A549 (cell line): ENCODE measurements around the gene TSPAN4. TPM values are rescaled to one million over a fixed set of nuclear protein-coding genes. Genes with fewer than 3 reads are reported as not detected.

Experiments used
- ATAC-seq, 2 experiments: fragments of 200-7000 bp in 1 of 2; fragments of >200 bp in 1 of 2; cut with Nextera tagmentation in 1 of 2; cut with Tn5 transposase in 1 of 2; 3 replicates each; pipeline versions ENCODE4 v1.8.0 to v1.9.1; 2018 to 2020; ENCODE audit warnings: mild to moderate bottlenecking in 1 of 2, moderate library complexity in 1 of 2
- CTCF ChIA-PET: fragments of 300-600 bp; sonication (Branson Sonifier 250); formaldehyde crosslinking; extraction: SDS; loops from one replicate; lab custom pipeline; 2021; ENCODE audit warnings: antibody characterized with exemption, inconsistent platforms; lab: Yijun Ruan, JAX
- POLR2A ChIA-PET: fragments of 350-600 bp; formaldehyde crosslinking; extraction: SDS; loops from one replicate; lab custom pipeline; 2021; ENCODE audit warnings: antibody characterized with exemption, inconsistent platforms; lab: Yijun Ruan, JAX
- DNase-seq, 2 experiments: peaks; one replicate each; pipeline versions ENCODE4 v3.0.0 to v3.0.0-alpha.2; 2011 to 2016; ENCODE audit warnings: low read depth in 1 of 2, low spot score in 1 of 2
- FAIRE-seq: peaks from 2 replicates; lab custom pipeline; 2011; peaks lifted over from hg19 to GRCh38; lab: Jason Lieb, UNC
- H3K27ac ChIP-seq, 2 experiments: fragments of >200 bp; sonication (Bioruptor Twin); formaldehyde crosslinking; 3 replicates each; pipeline ENCODE4 v1.5.1; 2016 to 2017
- H3K4me1 ChIP-seq: fragments of >200 bp; sonication (Bioruptor Twin); formaldehyde crosslinking; 3 replicates; pipeline ENCODE4 v1.6.1; 2016
- H3K4me2 ChIP-seq: fragments of >200 bp; sonication (Bioruptor Twin); formaldehyde crosslinking; 3 replicates; pipeline ENCODE4 v1.6.1; 2016
- H3K4me3 ChIP-seq: fragments of >200 bp; sonication (Bioruptor Twin); formaldehyde crosslinking; 3 replicates; pipeline ENCODE4 v1.5.1; 2016
- H3K9me3 ChIP-seq: fragments of >200 bp; sonication (Bioruptor Twin); formaldehyde crosslinking; 3 replicates; pipeline ENCODE4 v1.6.1; 2016
- CBX2 ChIP-seq: fragments of 200-600 bp; sonication (generic); IDR thresholded peaks from 2 replicates; pipeline ENCODE4 v1.6.1; 2016; ENCODE audit warnings: low read depth, mild to moderate bottlenecking, borderline replicate concordance
- CBX8 ChIP-seq: fragments of 200-600 bp; sonication (generic); IDR thresholded peaks from 2 replicates; pipeline ENCODE4 v1.6.1; 2016
- CHD2 ChIP-seq: fragments of 150-350 bp; IDR thresholded peaks from 2 replicates; pipeline ENCODE4 v1.6.1; 2014; ENCODE audit warnings: low read length; ENCODE audit not compliant: partially characterized antibody
- EHF ChIP-seq: fragments of 250-450 bp; sonication (Bioruptor Pico); IDR thresholded peaks from 2 replicates; pipeline ENCODE4 v1.5.0; 2020; ENCODE audit warnings: mild to moderate bottlenecking
- ELK1 ChIP-seq: fragments of 150-350 bp; IDR thresholded peaks from 2 replicates; pipeline ENCODE4 v1.6.1; 2014; ENCODE audit warnings: low read depth, mild to moderate bottlenecking, low read length
- GATA3 ChIP-seq: IDR thresholded peaks from 2 replicates; pipeline ENCODE4 v1.6.1; 2012; ENCODE audit warnings: borderline replicate concordance
- HDAC2 ChIP-seq: fragments of 200-600 bp; sonication (generic); IDR thresholded peaks from 2 replicates; pipeline ENCODE4 v1.6.1; 2016
- HES2 ChIP-seq: fragments of >200 bp; sonication (Bioruptor Twin); formaldehyde crosslinking; IDR thresholded peaks from 2 replicates; pipeline ENCODE4 v1.6.1; 2016
- HOXA7 ChIP-seq: fragments of 250-450 bp; sonication (Bioruptor Pico); IDR thresholded peaks from 2 replicates; pipeline ENCODE4 v1.5.0; 2020; ENCODE audit warnings: mild to moderate bottlenecking, moderate library complexity
- HOXB13 ChIP-seq: fragments of 250-450 bp; sonication (Bioruptor Pico); IDR thresholded peaks from 2 replicates; pipeline ENCODE4 v1.5.0; 2020; ENCODE audit warnings: low read depth, mild to moderate bottlenecking, moderate library complexity
- KDM5A ChIP-seq: fragments of 200-600 bp; sonication (generic); IDR thresholded peaks from 2 replicates; pipeline ENCODE4 v1.6.1; 2016; ENCODE audit warnings: antibody characterized with exemption, mild to moderate bottlenecking
- MAFK ChIP-seq: fragments of 450-650 bp; IDR thresholded peaks from 2 replicates; pipeline ENCODE4 v1.6.1; 2014; ENCODE audit not compliant: partially characterized antibody
- MAZ ChIP-seq: fragments of 150-350 bp; IDR thresholded peaks from 2 replicates; pipeline ENCODE4 v1.6.1; 2014; ENCODE audit warnings: antibody characterized with exemption, low read depth, low read length, borderline replicate concordance
- MYC ChIP-seq: IDR thresholded peaks from 2 replicates; pipeline ENCODE4 v1.6.1; 2012; ENCODE audit warnings: mild to moderate bottlenecking, inconsistent platforms, low read length, improper control_type of control experiment, borderline replicate concordance
- PBX3 ChIP-seq: IDR thresholded peaks from 2 replicates; pipeline ENCODE4 v1.6.1; 2012
- RAD21 ChIP-seq, 2 experiments: fragments of >200 bp in 1 of 2; sonication (Bioruptor Twin) in 1 of 2; formaldehyde crosslinking in 1 of 2; IDR thresholded peaks in 1 of 2; conservative IDR thresholded peaks in 1 of 2; 2 replicates in 1 of 2; 3 replicates in 1 of 2; pipeline ENCODE4 v1.6.1; 2012 to 2018; ENCODE audit warnings: inconsistent platforms in 1 of 2
- RFX5 ChIP-seq: fragments of 450-650 bp; IDR thresholded peaks from 2 replicates; pipeline ENCODE4 v1.7.1; 2014; ENCODE audit warnings: antibody characterized with exemption, mild to moderate bottlenecking, moderate library complexity
- SMC3 ChIP-seq: fragments of >200 bp; sonication (Bioruptor Twin); formaldehyde crosslinking; IDR thresholded peaks from 3 replicates; pipeline ENCODE4 v1.6.1; 2018; ENCODE audit warnings: inconsistent platforms
- SREBF2 ChIP-seq: fragments of 450-650 bp; IDR thresholded peaks from 2 replicates; pipeline ENCODE4 v1.6.1; 2014; ENCODE audit warnings: mild to moderate bottlenecking, moderate library complexity
- TP53 ChIP-seq: fragments of 250-450 bp; sonication (Bioruptor Pico); IDR thresholded peaks from 2 replicates; pipeline ENCODE4 v1.5.0; 2021; ENCODE audit warnings: mild to moderate bottlenecking, moderate library complexity
- ZC3H11A ChIP-seq: fragments of 450-650 bp; IDR thresholded peaks from 2 replicates; pipeline ENCODE4 v1.6.1; 2014; ENCODE audit warnings: antibody characterized with exemption, mild to moderate bottlenecking
- ZFP36 ChIP-seq: fragments of 450-650 bp; IDR thresholded peaks from 2 replicates; pipeline ENCODE4 v1.6.1; 2014; ENCODE audit warnings: borderline replicate concordance; ENCODE audit not compliant: partially characterized antibody
- ZSCAN20 ChIP-seq: fragments of 250-450 bp; sonication (Bioruptor Pico); IDR thresholded peaks from 2 replicates; pipeline ENCODE4 v1.8.0; 2022; ENCODE audit warnings: mild to moderate bottlenecking, moderate library complexity
- WGBS: methylation state at CpG from one replicate; pipeline ENCODE4 v1.1.6; 2017; ENCODE audit errors: missing lambda C conversion rate; 5-methylcytosine and 5-hydroxymethylcytosine counted together
- polyA plus RNA-seq, 4 experiments: library from polyadenylated mRNA; depleted of rRNA in 3 of 4; stranded (reverse); fragments of >200 nt; fragmentation: RNase III in 1 of 4; extraction: RNeasy Plus Mini Kit Qiagen cat#74134 plus additional on column Dnase treatment in 1 of 4; gene quantifications; 2 replicates in 3 of 4; 3 replicates in 1 of 4; pipeline ENCODE4 v1.2.3, GENCODE V29; 2011 to 2017
- TF ChIP-seq, protein P1 (sequence below): IDR thresholded peaks from 2 replicates; pipeline ENCODE4 v1.6.1; 2012
- TF ChIP-seq, protein P2 (sequence below): fragments of >200 bp; sonication (Bioruptor Twin); formaldehyde crosslinking; IDR thresholded peaks from 3 replicates; pipeline ENCODE4 v1.5.1; 2016

TSPAN4 gene
- polyA plus RNA-seq, 2 of the 4 experiments (the other 2 are of a cell fraction): 83.5 to 145 TPM

DNA sequence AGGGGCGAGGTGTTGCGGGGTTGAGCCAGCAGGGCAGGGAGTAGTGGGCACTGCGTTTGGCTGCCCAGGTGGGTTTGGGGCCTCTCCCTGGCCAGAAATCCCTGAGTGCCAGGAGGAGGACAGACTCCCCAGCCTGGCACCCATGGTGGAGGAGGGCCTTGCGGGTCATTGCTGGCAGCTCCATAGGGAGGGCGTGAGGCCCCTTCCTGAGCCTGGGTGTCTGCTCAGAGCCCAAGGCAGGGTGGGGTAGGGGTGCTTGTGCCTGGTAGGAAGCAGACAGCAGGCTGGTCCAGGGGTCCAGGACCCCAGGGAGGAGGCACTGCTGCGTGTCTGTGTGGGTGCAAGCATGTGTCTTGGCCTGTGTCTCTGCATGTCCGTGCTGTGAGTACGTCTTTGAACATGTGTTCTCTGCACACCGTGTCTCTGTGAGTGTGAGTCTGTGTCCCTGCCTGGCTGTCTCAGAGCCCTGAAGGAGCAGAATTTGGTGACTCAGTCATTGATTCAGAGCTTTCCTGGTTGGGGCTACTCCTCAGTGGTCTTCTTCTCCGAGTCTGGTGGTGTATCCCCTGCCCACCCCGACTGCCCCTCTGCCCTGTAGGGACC, 3.9 kb downstream of the TSPAN4 start:
- Histone ChIP-seq H3K27ac (peak overlapping the region; percentile 99), H3K4me2 (peak overlapping the region; percentile 92), H3K4me3 (no peak overlapping the region), H3K9me3 (no peaks in the 10 kb centered on the region), H3K4me1 (peaks cover 59% of the 10 kb centered on the region)
- ChIA-PET CTCF (interaction anchor here (0.6 to 5.4 kb wide), 10 partner anchors 10 to 204 kb away, joined by 3 to 40 read pairs (median 6); no protein-coding TSS in a partner anchor), POLR2A (interaction anchor here (1.0 to 1.7 kb wide), 2 partner anchors 14 to 27 kb away, joined by 3 read pairs; partner anchors contain the start of genes CD151 and PNPLA2)
- no peak for ATAC-seq
- WGBS: 54% methylated on average over 8 of the region's 11 CpGs
- TF ChIP-seq KDM5A: no peak
- TF ChIP-seq, protein P1, sequence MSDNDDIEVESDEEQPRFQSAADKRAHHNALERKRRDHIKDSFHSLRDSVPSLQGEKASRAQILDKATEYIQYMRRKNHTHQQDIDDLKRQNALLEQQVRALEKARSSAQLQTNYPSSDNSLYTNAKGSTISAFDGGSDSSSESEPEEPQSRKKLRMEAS: peak; percentile 25; the same call in 1 of the 2 replicates
- 0 out of 2 replicates have a peak, but pooled peaks have one; percentile 30 for TF ChIP-seq PBX3
- TF ChIP-seq, all 56 proteins: peak for 2
- DNase-seq (no peak), FAIRE-seq (no peak)

DNA sequence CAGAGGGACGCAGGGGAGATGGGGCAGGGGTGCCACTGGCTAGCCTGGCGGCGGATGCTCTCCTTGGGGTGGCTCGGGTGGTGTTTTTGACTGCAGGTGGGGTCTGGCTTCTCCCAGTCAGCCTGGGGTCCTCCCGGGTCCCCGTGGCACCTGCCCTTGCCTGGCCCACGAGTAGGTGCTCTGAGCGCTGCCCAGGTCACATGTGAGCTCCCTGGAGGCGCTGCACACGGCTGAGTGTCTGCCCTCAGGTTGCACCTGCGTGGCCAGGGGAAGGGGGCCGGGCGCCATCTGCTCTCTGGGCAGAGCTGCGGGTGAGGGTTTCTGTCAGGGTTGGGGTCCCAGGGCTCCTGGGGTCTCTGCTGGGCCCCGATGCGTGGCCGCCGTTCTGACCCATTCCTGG, 5.2 kb downstream of the TSPAN4 start:
- WGBS: 85% methylated on average over 5 of the region's 18 CpGs
- Histone ChIP-seq H3K9me3 (no peaks in the 10 kb centered on the region), H3K4me1 (peaks cover 67% of the 10 kb centered on the region), H3K4me2 (peak overlapping the region; percentile 92), H3K27ac (peak overlapping the region; percentile 37 to 99; a peak in 3 of 6 replicates), H3K4me3 (no peak overlapping the region)
- TF ChIP-seq ZC3H11A (no peak), PBX3 (no peak), GATA3 (no peak), TP53 (CRISPR knock-in tag) (no peak), SREBF2 (no peak), HOXA7 (no peak), HOXB13 (CRISPR knock-in tag) (no peak), MYC (no peak), HES2 (no peak), MAZ (no peak), CBX8 (no peak), HDAC2 (no peak)
- FAIRE-seq (no peak), ATAC-seq (no peak), DNase-seq (no peak)
- ChIA-PET CTCF (interaction anchor here (0.7 to 5.4 kb wide), 17 partner anchors 8 to 660 kb away, joined by 3 to 40 read pairs (median 4); no protein-coding TSS in a partner anchor), POLR2A (interaction anchor here (1.0 to 1.7 kb wide), 3 partner anchors 12 to 29 kb away, joined by 3 to 5 read pairs (median 4); partner anchors contain the start of genes CD151 and PNPLA2)

GRCh38 chr11:848380-848931, 5.8 kb downstream of the TSPAN4 start:
- Histone ChIP-seq H3K4me1 (peaks cover 67% of the 10 kb centered on the region), H3K27ac (peak overlapping the region; percentile 37 to 99; a peak in 3 of 6 replicates), H3K4me3 (no peak overlapping the region), H3K4me2 (peak overlapping the region; percentile 92), H3K9me3 (no peaks in the 10 kb centered on the region)
- CTCF ChIA-PET: interaction anchor here (0.6 to 5.4 kb wide), 19 partner anchors 8 to 659 kb away, joined by 3 to 40 read pairs (median 4); no protein-coding TSS in a partner anchor
- DNase-seq (peak in 1 of 2 experiments; percentile 72), FAIRE-seq (no peak), ATAC-seq (peak in 1 of 2 experiments; percentile 9; a peak in 2 of 6 replicates)
- POLR2A ChIA-PET: interaction anchor here (1.0 to 1.5 kb wide), 2 partner anchors 11 to 29 kb away, joined by 4 to 5 read pairs; partner anchors contain the start of gene PNPLA2
- 36% methylated on average over 8 of the region's 14 CpGs for WGBS
- TF ChIP-seq ELK1: no peak
- TF ChIP-seq CHD2: no peak
- no peak for TF ChIP-seq SREBF2
- peak; percentile 48; the same call in 2 of the 3 replicates for TF ChIP-seq SMC3
- TF ChIP-seq, protein P1: no peak
- TF ChIP-seq TP53 (CRISPR knock-in tag): no peak
- TF ChIP-seq, protein P2, sequence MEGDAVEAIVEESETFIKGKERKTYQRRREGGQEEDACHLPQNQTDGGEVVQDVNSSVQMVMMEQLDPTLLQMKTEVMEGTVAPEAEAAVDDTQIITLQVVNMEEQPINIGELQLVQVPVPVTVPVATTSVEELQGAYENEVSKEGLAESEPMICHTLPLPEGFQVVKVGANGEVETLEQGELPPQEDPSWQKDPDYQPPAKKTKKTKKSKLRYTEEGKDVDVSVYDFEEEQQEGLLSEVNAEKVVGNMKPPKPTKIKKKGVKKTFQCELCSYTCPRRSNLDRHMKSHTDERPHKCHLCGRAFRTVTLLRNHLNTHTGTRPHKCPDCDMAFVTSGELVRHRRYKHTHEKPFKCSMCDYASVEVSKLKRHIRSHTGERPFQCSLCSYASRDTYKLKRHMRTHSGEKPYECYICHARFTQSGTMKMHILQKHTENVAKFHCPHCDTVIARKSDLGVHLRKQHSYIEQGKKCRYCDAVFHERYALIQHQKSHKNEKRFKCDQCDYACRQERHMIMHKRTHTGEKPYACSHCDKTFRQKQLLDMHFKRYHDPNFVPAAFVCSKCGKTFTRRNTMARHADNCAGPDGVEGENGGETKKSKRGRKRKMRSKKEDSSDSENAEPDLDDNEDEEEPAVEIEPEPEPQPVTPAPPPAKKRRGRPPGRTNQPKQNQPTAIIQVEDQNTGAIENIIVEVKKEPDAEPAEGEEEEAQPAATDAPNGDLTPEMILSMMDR: peak; percentile 64
- no peak for TF ChIP-seq ZFP36
- no peak for TF ChIP-seq EHF (CRISPR knock-in tag)
- no peak for TF ChIP-seq MYC
- TF ChIP-seq CBX2: no peak
- peak; percentile 72 to 78 for TF ChIP-seq RAD21 (conservative IDR thresholded peaks at IDR 0.05 in 1 of 2, IDR thresholded peaks at IDR 0.05 in 1 of 2)
- TF ChIP-seq ZSCAN20 (CRISPR knock-in tag): no peak
- TF ChIP-seq GATA3: no peak
- TF ChIP-seq RFX5: no peak
- TF ChIP-seq MAFK: no peak
